Measurements from ENCODE around the gene CEACAM1.
"Not testable (repeated sequence)": the region's sequence is repeated elsewhere in the genome, so short reads cannot be mapped to it uniquely, and the experiment has no call there.

Gene CEACAM1

DNA sequence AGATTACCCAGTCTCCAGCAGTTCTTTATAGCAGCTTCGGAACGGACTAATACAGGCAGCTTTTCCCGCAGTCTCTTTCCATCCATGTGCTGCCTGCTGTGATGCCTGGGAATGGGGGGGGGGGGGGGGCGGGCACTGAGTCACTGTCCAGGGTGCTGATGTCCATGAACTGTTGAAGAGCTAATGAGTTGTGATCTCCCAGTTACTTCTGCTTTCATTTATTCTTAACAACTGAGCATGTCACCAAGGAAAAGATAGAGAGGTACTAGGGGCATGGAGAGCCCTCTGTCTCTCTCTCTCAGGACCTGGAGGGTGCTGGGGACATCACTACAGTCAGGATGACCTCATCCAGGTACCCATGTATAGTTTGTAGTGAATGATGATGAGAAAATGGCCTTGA, 20.3 kb upstream of the CEACAM1 start:
- no peak for DNase-seq (ENCODE audit: low read depth)

DNA sequence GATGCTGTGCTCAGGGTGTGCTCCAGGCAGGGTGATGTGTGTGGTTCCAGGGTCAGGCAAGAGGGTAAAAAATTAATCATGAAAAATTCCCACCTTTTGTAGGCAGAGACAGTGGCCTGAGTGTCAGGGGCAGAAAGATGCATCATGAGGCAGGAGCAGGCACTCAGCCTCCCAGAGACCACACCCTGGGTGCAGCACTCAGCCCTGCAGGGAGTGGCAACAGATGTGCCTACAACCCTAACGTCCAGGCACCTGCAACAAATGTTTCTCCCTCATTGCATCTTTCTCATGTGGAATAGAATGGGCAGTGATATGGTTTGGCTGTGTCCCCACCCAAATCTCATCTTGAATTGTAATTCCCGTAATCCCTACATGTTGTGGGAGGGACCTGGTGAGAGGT, 19.6 kb upstream of the CEACAM1 start:
- DNase-seq (ENCODE audit: low read depth): no peak

DNA sequence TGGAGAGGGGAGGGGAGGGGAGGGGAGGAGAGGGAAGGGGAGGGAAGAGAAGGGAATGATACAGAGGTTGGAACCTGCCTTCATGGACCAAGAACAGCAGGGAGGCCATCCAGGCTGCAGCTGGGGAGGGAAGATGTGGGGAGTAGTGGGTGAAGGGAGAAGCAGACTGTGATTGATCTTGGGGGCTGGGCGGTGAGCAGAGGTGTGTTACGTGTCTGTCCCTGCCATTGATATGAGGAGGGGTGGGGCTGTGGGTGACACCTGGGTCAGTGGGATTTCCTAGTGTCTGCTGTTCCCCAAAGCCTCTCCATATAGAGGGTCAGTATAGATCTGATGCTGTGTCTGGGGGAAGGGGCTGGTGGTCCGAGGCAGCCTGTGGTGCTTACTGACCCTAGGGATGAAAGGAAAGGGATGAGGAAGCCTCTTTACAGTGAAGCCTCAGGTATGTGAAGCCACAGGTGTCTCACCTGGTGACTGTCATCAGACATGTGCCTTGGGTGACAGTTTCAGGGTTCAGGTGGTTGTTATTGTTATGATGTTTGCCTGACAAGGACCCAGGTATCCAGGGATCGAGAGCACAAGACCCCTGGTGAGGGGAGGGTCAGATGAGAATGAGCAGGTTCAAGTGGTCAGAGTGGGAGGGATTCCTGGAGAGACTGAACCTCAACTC, 18.7 kb upstream of the CEACAM1 start:
- no peak for DNase-seq (ENCODE audit: low read depth)

DNA sequence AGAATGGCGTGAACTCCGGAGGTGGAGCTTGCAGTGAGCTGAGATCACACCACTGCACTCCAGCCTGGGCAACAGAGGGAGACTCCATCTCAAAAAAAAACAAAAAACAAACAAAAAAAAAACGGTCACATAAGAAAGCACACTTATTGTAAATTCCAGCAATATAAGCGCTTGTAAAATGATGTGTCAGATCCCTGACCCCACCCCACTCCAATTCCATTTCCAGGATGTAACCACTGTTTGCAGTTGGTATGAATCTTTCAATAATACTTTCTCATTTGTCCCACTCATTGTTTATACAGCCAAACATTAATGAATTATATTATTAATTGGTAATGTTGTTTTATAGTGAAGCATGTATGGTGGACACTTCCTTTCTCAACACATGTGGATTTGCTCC, 15.9 kb upstream of the CEACAM1 start:
- no peak for DNase-seq (ENCODE audit: low read depth)

DNA sequence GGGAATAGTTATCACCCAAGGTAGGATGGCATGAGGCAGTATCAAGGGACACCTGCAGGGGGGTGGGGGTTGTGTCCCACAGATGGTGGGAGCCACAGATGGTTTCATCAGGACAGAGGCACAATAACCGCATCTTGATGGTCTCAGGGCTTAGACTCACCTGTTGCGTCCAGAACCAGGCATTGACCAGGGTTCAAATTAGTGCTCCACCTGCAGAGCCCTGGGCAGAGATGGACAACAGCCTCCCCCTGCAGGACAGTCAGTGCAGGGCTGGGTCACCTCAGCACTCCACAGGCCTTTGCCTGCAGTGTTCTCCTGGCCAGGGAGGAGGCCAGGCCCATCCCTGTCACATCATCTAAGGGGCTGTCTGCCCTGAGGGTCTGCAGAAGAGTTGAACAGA, 14.5 kb upstream of the CEACAM1 start:
- no peak for DNase-seq (ENCODE audit: low read depth)

DNA sequence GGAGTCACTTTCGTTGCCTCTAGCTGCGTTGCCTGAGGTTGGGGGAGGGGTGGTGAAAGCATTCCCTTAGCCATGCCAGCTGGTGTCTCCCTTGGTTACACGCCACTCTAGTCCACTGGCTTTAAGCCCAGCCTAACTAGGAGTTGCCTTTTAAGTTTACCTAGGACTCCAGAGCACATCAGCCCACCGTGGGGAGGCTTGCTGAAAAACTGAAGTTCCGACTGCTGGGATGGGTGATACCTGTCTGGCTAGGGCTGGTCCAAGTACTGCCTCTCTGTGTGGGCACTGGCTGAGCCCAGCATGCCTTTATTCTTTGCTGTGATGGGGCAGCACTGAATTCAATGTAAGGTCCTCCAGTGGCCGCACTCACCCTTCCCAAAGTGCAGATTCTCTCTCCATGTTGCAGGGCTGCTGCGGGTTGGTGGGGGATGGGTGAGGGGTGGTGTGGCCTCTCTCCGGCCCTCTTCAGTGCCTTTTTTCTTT, 11.8 kb upstream of the CEACAM1 start:
- DNase-seq (ENCODE audit: low read depth): no peak

DNA sequence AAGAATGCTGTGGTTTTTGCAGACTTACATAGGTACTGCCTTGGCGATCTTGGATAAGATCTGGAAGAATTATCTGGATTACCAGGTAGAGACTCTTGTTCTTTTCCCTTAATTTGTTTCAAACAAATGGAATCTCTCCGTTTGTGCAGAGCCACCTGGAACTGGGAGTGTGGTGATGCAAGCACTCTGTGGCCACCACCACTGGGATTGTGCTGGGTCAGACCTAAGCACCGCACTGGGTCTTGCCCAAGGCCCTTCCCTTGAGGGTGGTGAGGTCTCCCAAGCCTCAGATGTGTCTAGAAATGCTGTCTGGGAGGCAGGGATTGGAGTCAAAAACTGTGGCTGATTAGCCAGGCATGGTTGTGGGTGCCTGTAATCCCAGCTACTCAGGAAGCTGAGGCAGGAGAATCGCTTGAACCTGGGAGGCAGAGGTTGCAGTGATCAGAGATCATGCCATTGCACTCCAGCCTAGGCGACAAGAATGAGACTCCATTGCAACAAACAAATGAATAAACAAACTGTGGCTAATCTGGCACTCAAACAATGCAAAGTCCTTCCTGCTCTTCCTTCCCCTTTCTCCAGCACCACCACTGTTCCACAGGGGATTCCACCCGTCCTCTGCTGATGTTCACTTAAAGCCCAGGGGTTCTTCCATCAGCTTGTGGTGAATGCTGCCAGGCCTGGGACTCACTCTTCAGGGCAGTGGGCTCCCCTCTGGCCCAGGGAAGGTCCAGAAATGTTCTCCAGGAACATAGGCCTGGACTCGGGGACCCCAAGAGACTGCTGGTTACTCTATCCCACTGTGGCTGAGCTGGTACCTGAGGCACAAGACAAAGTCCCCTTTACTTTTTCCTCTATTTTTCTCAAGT, 10.8 kb upstream of the CEACAM1 start:
- DNase-seq (ENCODE audit: low read depth): no peak

DNA sequence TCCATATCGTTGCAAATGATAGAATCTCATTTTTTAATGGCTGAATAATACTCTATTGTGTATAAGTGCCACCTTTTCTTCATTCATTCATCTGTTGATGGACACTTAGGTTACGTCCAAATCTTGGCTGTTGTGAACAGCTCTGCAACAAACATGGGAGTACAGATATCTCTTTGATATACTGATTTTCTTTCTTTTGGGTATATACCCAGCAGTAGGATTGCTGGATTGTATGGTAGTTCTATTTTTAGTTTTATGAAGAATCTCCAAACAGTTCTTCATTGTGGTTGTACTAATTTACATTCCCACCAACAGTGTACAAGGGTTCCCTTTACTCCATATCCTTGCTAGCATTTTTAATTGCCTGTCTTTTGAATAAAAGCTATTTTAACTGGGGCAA, 7.0 kb upstream of the CEACAM1 start:
- not testable (repeated sequence) for DNase-seq (ENCODE audit: low read depth)

DNA sequence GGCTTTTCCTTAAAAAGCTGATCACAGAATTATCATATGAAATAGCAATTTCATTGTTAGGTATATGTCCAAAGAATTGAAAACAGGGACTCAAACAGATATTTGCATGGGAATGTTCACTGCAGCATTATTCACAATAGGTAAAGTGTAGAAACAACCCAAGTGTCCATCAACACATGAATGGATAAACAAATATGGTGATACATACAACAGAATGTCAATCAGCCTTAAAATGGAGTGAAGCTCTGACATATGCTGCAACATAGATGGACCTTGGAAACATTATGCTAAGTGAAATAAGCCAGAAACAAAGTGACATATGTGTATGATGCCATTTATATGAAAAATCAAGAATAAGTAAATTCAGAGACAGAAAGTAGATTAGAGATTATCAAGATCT, 6.1 kb upstream of the CEACAM1 start:
- DNase-seq (ENCODE audit: low read depth): no peak

DNA sequence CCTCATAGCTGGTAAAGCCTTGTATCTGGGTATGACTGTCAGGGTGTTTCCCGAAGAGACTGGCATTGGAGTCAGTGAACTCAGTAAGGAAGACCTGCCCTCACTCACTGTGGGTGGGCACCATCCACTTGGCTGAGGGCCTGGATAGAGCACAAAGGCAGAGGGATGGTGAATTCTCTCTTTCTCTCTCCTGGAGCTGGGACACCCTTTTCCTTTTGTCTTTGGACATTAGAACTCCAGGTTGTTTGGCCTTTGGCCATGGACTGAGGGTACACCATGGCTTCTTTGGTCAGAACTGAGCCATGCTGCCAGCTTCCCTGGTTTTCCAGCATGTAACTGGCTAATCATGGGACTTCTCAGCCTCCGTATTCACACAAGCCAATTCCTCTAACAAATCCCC, 4.6 kb upstream of the CEACAM1 start:
- no peak for DNase-seq (ENCODE audit: low read depth)

DNA sequence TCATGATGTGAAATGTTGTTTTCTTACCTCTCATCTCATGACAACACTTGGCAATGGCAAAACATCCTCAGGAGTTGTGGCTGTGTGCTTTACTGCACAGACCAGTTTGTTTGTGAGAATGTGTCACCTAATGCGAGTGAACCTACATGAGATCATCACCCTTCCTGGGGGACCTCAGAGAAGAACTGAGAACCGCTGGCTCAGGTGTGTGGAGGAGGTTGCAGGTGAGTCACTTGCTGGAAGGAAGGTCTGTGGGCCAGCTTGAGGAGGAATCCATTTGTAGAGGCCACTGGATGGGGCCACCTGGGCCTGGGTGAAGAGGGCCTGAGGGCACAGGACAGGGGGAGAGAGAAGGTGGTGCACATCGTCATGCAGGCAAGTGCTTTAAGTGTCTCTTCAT, 3.0 kb upstream of the CEACAM1 start:
- DNase-seq (ENCODE audit: low read depth): no peak

DNA sequence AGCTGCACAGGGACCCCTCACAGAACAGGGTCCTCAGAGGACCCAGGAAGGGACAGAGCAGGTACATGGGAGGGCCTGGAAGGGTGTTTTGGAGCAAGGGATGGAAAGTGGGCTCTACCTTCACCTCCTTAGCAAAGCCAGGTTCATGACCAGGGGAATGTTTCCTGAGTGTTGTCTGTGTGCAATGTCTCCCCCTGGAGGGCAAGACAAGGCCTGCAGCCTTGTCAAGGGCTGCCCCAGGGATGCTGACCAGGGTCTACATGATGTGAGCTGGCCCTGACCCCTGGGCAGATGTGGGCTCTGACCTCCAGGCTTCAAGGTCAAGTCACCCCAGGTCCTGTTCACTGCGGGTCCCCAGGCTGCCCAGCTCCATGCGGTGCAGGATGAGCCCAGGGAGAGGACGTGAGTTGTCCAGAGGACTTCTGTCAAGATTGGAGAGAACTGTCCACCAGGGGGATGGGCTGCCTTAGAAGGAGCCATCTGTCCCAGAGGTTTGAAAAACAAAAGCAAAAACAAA, 1.0 kb upstream of the CEACAM1 start:
- DNase-seq (ENCODE audit: low read depth): peak; percentile 37

DNA sequence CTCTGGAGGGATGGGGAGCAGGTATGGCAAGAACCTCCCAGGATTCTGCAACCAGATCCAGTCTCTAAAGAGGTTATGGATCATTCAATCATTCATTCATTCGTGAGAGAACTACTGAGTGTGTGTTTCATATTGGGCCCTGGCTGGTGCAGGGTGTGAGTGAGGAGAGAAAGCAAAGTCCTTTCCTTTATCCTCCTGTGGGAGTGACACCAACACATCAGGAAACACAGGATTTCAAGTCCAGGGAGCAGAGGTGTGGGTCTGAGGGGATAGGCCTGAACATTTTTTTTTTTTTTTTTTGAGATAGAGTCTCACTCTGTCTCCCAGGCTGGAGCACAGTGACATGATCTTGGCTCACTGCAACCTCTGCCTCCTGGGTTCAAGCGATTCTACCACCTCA, 3.3 kb downstream of the CEACAM1 start:
- DNase-seq (ENCODE audit: low read depth): no peak

DNA sequence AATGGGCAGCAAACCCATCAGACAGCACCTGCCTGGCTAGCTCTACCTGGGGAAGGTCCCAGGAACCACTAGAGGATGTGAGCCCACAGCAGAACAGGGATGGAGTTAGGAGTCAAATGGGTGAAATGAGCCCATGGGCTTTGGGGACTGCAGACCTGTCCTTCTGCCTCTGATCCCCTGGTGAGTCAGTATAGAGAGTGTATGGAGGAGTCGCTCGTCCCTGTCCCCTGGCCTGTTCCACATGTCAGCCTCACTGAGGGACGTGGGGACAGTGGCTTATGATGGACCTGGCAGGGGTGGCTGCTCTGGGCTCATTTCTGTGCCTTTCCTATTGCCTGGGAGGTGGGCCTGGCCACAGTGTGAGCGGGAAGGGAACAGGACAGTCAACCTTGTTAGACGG, 4.0 kb downstream of the CEACAM1 start:
- DNase-seq (ENCODE audit: low read depth): no peak

DNA sequence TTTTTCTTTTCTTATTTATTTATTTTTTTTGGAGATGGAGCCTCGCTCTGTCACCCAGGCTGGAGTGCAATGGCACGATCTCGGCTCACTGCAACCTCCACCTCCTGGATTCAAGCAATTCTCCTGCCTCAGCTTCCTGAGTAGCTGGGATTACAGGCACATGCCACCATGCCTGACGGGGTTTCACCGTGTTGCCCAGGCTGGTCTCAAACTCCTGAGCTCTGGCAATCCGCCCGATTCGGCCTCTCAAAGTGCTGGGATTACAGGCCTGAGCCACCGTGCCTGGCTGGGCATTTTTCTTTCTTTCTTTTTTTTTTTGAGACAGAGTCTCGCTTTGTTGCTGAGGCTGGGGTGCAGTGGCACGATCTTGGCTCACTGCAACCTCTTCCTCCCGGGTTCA, 6.0 kb downstream of the CEACAM1 start:
- DNase-seq (ENCODE audit: low read depth): not testable (repeated sequence)

DNA sequence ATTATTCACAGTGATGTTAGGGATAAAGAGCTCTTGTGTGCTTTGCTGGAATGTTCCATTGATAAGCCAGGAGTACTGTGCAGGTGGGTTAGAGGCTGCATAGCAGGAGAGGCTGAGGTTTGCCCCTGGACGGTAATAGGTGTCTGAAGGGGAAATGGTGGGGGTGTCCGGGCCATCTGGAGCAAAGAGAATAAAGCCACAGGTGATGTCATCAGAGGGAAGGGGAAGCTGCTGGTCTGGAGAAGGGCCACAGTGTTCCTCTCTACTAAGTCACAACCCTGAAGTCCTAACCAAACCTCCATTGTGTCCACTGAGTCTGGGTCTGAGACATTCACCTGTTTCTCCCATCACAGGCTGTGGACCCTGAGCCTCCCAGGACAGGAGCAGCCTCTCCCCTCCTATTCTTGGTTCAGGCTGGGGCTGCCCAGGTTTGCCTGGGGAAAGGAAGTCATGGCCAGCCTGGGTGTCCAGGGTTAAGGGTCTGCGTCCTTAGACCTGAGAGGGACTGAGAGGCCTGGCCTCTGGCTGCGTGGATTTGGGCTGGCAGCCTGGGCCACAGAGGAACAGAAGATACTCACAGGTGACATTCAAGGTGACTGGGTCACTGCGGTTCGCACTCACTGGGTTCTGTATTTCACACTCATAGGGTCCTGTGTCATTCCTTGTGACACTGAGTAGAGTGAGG, 6.8 kb downstream of the CEACAM1 start:
- DNase-seq (ENCODE audit: low read depth): no peak

DNA sequence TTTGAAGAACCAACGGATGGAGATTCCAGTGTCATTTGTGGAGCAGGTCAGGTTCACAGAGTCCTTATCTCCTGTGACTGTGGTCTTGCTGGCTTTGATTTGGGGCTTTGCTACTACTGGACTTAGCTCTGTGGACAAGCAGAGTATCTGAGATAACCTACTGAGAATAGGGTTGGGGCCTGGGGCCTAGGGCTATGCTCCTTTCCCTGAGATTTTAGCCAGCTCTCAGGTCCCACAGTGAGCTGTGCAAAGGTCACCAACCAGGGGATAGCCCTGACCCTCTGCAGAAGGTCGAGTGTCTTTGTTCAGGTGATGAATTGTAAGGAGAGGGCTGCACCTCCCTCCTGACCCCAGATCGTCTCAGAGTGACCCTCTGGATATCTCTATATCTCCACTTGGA, 9.2 kb downstream of the CEACAM1 start:
- no peak for DNase-seq (ENCODE audit: low read depth)

DNA sequence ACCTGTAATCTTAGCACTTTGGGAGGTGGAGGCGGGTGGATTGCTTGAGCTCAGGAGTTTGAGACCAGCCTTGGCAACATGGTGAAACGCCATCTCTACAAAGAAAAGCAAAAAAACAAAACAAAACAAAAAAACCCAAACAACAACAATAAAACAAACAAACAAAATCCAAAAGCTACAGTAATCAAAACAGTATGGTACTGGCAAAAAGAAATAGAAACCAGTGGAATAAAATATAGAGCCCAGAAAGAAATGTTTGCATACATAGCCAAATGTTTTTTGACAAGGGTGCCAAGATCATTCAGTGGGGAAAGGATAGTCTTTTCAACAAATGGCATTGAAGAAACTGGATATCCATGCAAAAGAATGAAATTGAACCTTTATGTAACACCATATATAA, 11.5 kb downstream of the CEACAM1 start:
- DNase-seq (ENCODE audit: low read depth): no peak

DNA sequence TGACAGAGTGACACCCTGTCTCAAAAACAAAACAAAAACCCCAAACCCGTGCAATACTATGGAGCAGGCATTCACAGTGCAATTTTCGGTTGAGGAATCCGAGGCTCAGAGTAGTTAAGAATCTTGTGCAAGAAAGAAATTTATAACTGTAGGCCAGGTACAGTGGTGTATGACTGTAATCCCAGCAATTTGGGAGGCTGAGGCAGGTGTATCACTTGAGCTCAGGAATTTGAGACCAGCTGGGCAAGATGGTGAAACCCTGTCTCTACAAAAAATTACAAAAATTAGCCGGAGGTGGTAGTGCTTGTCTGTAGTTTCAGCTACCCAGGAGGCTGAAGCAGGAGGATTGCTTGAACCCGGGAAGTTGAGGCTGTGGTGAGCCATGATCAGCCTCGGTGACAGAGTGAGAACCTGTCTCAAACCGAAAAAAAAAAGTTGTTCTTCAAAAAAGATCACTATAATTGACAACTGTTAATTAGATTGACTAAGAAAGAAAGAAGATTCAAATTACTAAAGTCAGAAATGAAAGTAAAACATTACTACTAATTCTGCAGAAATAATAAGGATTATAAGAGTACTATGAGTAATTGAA, 12.9 kb downstream of the CEACAM1 start:
- no peak for DNase-seq (ENCODE audit: low read depth)

DNA sequence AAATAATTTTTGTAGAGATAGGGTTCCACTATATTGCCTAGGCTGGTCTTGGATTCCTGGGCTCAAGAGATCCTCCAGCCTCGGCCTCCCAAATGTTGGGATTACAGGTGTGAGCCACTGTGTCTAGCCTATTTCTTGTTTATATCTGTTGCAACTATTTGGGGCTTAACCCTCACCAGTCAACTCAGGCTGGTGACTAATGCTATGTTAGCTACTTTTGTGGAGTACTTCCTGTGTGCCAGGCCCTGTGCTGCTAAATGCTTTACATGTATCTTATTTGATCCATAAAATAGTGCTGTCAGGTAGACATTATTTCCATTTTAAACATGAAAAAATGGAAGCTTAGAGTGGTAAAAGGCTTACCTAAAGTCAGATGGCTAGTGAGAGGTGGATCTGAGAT, 13.8 kb downstream of the CEACAM1 start:
- DNase-seq (ENCODE audit: low read depth): no peak

DNA sequence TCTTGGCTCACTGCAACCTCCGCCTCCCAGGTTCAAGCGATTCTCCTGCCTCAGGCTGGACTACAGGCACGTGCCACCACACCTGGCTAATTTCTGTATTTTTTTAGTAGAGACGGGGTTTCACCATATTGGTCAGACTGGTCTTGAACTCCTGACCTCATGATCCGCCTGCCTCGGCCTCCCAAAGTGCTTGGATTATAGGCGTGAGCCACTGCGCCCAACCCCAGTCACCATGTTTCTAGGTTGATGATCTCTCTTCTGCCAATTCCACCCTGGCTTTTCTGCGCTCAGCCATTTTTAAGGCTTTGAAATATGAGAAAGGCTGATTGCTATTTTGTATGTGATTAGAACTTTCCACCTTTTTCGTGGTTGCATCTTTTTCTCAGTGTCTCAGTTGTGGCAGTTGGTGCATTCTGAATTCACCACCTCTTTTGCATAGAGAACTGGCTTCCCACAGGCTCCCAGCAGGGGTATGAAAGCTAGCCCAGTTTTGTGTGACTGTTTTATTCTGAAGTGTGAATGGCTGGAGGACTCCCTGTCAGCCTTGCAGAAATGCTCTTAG, 15.5 kb downstream of the CEACAM1 start:
- no peak for DNase-seq (ENCODE audit: low read depth)

DNA sequence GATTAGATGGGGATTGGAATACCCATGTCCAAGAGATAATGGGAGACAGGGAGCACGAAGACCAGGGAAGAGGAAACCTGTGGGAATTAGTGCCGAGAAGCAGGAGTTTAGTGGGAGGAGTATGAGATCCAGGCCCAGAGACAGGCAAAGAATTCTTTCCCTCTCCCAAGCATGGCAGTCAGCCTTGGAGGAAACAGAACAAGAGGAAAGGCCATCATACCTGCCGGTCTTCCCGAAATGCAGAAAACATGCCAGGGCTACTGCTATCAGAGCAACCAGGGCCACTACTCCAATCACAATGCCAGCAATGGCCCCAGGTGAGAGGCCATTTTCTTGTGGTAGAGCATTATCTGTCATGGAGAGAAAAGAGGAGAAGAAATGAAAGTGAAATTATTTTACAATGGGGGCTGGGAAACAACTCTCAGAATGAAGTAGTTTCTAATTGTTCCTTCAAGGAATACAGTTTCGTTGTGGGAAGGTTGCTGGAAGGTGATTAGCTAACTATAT, 16.1 kb downstream of the CEACAM1 start:
- DNase-seq (ENCODE audit: low read depth): no peak
